ENCODE data around the gene SHCBP1L.

GRCh38 chr1:182875889-182876288 lies 77.1 kb downstream of the SHCBP1L start:
- TF ChIP-seq CTCF (IDR thresholded peaks at IDR 0.05; ENCODE audit: insufficient read depth, low read length) (no peak), POLR2AphosphoS5 (IDR thresholded peaks at IDR 0.05; ENCODE audit: low read depth) (no peak), SPI1 (IDR thresholded peaks at IDR 0.05; ENCODE audit: borderline replicate concordance, low read depth) (no peak)

Data from HL-60 (cell line).